ENCODE results near the gene MARS1. TPM values are rescaled to one million over a fixed set of nuclear protein-coding genes. Genes with fewer than 3 reads are reported as not detected.

The MARS1 gene
- total and polyA plus RNA-seq, 12 donors = 56.7 to 108 (median 75.6) TPM

- 67 to 71% methylated on average over 6 of the region's 6 CpGs for WGBS, 2 donors
- ATAC-seq = peak in 1 of 8 donors; percentile 4
- TF ChIP-seq CTCF (IDR thresholded peaks at IDR 0.05) = no peak
- peaks cover 0 to 10% (median 0%) of the 10 kb centered on the region in 9 donors for H3K36me3 ChIP-seq
- intact Hi-C loops (cut with DNase I) = no loop called here
- H3K4me1 ChIP-seq = peaks cover 0 to 57% (median 16%) of the 10 kb centered on the region in 9 donors
- H3K4me3 ChIP-seq = peak within 1 kb of the TSS in 1 of 10 donors; percentile 68
- no peaks in the 10 kb centered on the region for H3K9me3 ChIP-seq
- peak within 1 kb of the TSS in 6 of 10 donors; percentile 12 to 95 (median 42) for H3K27ac ChIP-seq
- H3K27me3 ChIP-seq = peaks cover 9 to 58% (median 34%) of the 10 kb centered on the region in 7 donors
- DNase-seq = no peak
Observed at GRCh38 chr12:57479376-57480115, 8.3 kb upstream of the MARS1 start, which contains the start of gene ARHGAP9. Gene ARHGAP9 (minus strand): TSS chr12:57479866. CDS start chr12:57479406, 460 bp downstream.

DNA sequence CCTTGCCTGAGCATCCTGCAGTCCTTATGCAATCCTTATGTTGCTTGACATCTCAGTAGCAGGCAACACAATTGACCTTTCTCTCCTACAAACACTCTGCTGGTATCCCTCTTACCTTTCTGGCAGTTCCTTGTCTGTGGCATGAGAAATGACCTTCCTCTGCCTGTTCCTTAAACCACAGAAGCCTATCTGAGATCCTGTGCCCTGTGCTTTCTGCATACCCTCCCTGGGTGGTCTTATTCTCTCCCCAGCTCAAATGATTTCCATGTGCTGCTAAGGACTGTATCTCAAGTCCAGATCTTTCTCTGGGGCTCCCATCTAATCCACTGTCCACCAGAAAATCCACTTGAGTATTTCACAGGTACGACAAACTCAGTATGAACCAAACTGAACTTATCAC is 6.2 kb upstream of the MARS1 start:
- ATAC-seq = no peak

GRCh38 chr12:57483466-57483865 is 4.4 kb upstream of the MARS1 start:
- TF ChIP-seq CTCF (IDR thresholded peaks at IDR 0.05) = no peak

More for the DNA sequence above, 6.2 kb upstream of the MARS1 start:
- peaks cover 0 to 36% (median 12%) of the 10 kb centered on the region in 7 donors for H3K27me3 ChIP-seq
- H3K36me3 ChIP-seq = no peaks in the 10 kb centered on the region
- H3K27ac ChIP-seq = peak overlapping the region in 1 of 10 donors; percentile 95
- H3K9me3 ChIP-seq = no peaks in the 10 kb centered on the region
- intact Hi-C loops (cut with DNase I) = no loop called here
- DNase-seq = no peak
- no peak overlapping the region for H3K4me3 ChIP-seq
- TF ChIP-seq CTCF (IDR thresholded peaks at IDR 0.05) = no peak
- peaks cover 0 to 38% (median 0%) of the 10 kb centered on the region in 9 donors for H3K4me1 ChIP-seq
- WGBS, 2 donors = 88 to 89% methylated on average over 1 of the region's 1 CpG

GRCh38 chr12:57485695-57486094 is 2.2 kb upstream of the MARS1 start:
- no peaks in the 10 kb centered on the region for H3K9me3 ChIP-seq
- intact Hi-C loops (cut with DNase I) = no loop called here
- TF ChIP-seq CTCF (IDR thresholded peaks at IDR 0.05) = no peak
- peaks cover 9 to 28% (median 13%) of the 10 kb centered on the region in 9 donors for H3K4me1 ChIP-seq
- H3K27ac ChIP-seq = no peak overlapping the region
- H3K4me3 ChIP-seq = no peak overlapping the region
- peaks cover 0 to 10% (median 0%) of the 10 kb centered on the region in 7 donors for H3K27me3 ChIP-seq
- DNase-seq (no peak), ATAC-seq (no peak)
- peaks cover 0 to 18% (median 9%) of the 10 kb centered on the region in 9 donors for H3K36me3 ChIP-seq

More at GRCh38 chr12:57483466-57483865, 4.4 kb upstream of the MARS1 start:
- 45 to 46% methylated on average over 5 of the region's 5 CpGs for WGBS, 2 donors
- Histone ChIP-seq H3K36me3 (no peaks in the 10 kb centered on the region), H3K27ac (no peak overlapping the region), H3K4me3 (no peak overlapping the region), H3K9me3 (no peaks in the 10 kb centered on the region), H3K27me3 (peaks cover 0 to 22% (median 5%) of the 10 kb centered on the region in 7 donors), H3K4me1 (peaks cover 0 to 38% (median 2%) of the 10 kb centered on the region in 9 donors)
- intact Hi-C loops (cut with DNase I) = no loop called here
- ATAC-seq (no peak), DNase-seq (no peak)
